ENCODE measurements around the gene SLC26A11. TPM values are rescaled to one million over a fixed set of nuclear protein-coding genes. Genes with fewer than 3 reads are reported as not detected.

The SLC26A11 gene
- total RNA-seq, 2 experiments from 2014 or later, result 4.0 to 5.4 TPM

DNA sequence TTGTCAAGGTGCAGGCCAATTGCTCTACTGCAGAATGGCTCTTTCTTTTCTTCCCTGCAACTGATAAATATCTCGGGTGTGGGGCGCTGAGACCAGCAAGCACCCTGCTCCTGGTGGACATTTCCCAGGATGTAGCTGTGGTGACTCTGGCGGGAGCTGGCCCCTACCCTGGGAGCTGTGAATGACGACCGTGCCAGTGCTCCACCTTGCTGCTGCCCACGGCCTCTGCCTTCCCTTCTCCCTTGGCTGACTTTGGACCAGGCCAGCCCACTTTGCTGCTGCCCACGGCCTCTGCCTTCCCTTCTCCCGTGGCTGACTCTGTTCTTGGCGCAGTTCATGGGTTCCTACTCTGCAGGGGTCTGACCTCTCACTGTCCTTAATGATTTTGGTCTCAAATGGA, 34.3 kb upstream of the SLC26A11 start:
- no peaks in the 10 kb centered on the region for H3K9me3 Mint-ChIP-seq
- no peaks in the 10 kb centered on the region for H3K36me3 Mint-ChIP-seq (ENCODE audit: low read depth)
- no peak for DNase-seq
- H3K4me3 Mint-ChIP-seq, result no peak overlapping the region
- CTCF ChIA-PET, result interaction anchor here (0.6 to 1.2 kb wide), 2 partner anchors 9 to 46 kb away, joined by 3 read pairs; no protein-coding TSS in a partner anchor
- intact Hi-C loops (cut with micrococcal nuclease), result no loop called here
- H3K27ac Mint-ChIP-seq, result no peak overlapping the region
- no peaks in the 10 kb centered on the region for H3K4me1 Mint-ChIP-seq (ENCODE audit: low read depth)
- H3K27me3 Mint-ChIP-seq (ENCODE audit: low read depth), result no peaks in the 10 kb centered on the region

DNA sequence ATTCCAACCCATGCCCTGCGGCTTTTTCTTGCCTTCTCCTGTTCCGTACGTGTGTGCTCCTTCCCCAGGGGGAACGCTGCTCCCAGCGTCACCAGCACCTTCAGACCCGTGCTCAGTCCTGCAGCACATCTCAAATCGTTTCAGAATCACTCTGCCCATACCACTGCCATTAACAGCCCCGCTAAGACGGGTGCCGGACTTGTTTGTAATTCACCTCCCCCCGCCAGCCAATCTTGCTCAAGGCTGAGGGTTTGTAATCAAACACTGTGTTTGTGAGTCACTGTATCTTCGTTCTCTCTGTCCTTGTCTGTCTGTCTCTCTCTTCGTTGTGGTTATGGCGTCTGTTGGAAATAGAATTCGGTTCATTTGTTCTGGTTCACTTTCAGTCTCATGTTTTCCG, 33.1 kb upstream of the SLC26A11 start:
- Mint-ChIP-seq H3K4me3 (no peak overlapping the region), H3K4me1 (ENCODE audit: low read depth) (no peaks in the 10 kb centered on the region), H3K27me3 (ENCODE audit: low read depth) (no peaks in the 10 kb centered on the region), H3K9me3 (no peaks in the 10 kb centered on the region), H3K27ac (no peak overlapping the region), H3K36me3 (ENCODE audit: low read depth) (no peaks in the 10 kb centered on the region)
- no peak for DNase-seq
- CTCF ChIA-PET, result interaction anchor here (1.3 kb wide), 1 partner anchor 65 kb away, joined by 3 read pairs; no protein-coding TSS in a partner anchor
- intact Hi-C loops (cut with micrococcal nuclease), result no loop called here

DNA sequence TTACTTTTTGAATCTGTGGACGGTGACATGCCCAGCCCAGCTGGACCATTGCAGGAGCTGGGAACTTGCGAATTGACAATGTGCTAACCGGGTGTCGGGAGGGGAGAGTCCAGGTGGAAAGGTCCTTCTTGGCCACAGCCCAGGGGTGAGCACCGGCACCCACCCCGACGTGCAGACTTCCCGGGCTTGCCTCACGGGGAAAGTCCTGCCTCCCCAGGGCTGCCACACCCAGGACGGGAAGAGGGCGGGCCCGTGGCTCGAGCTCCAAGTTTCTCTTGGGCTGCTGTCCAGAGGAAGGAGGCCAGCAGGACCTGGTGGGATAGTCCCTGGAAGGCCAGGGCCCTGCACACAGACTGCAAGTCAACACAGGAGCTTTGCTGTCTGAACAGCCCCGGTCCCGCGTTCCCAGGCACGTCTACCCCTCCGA, 32.7 kb upstream of the SLC26A11 start:
- DNase-seq, result no peak
- Mint-ChIP-seq H3K9me3 (no peaks in the 10 kb centered on the region), H3K4me1 (ENCODE audit: low read depth) (no peaks in the 10 kb centered on the region), H3K27me3 (ENCODE audit: low read depth) (no peaks in the 10 kb centered on the region), H3K4me3 (no peak overlapping the region), H3K27ac (no peak overlapping the region), H3K36me3 (ENCODE audit: low read depth) (no peaks in the 10 kb centered on the region)
- CTCF ChIA-PET, result interaction anchor here (1.3 kb wide), 1 partner anchor 64 kb away, joined by 3 read pairs; no protein-coding TSS in a partner anchor
- intact Hi-C loops (cut with micrococcal nuclease), result no loop called here

DNA sequence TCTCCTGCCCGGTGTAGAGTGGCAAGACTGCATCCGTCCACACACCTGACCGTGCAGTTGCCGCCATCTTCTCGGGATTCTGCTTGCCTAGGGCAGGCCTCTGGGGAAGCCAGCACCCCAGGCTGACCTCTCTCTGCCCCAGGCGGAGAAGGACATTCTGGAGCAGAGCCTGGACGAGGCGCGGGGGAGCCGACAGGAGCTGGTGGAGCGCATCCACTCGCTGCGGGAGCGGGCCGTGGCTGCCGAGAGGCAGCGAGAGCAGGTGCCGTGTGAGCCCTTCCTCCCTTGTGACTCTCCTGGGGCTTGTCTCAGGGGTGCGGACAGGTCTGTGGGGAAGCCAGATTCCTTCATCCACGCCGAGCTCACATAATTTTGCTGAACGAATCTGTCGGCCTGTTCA, 30.6 kb upstream of the SLC26A11 start:
- H3K4me3 Mint-ChIP-seq, result no peak overlapping the region
- H3K4me1 Mint-ChIP-seq (ENCODE audit: low read depth), result no peaks in the 10 kb centered on the region
- H3K36me3 Mint-ChIP-seq (ENCODE audit: low read depth), result no peaks in the 10 kb centered on the region
- intact Hi-C loops (cut with micrococcal nuclease), result loop anchor here (5.0 kb wide), 1 partner anchor 107 kb away; no protein-coding TSS in a partner anchor
- no peaks in the 10 kb centered on the region for H3K9me3 Mint-ChIP-seq
- no peaks in the 10 kb centered on the region for H3K27me3 Mint-ChIP-seq (ENCODE audit: low read depth)
- CTCF ChIA-PET, result no interaction called here
- H3K27ac Mint-ChIP-seq, result no peak overlapping the region
- DNase-seq, result no peak

DNA sequence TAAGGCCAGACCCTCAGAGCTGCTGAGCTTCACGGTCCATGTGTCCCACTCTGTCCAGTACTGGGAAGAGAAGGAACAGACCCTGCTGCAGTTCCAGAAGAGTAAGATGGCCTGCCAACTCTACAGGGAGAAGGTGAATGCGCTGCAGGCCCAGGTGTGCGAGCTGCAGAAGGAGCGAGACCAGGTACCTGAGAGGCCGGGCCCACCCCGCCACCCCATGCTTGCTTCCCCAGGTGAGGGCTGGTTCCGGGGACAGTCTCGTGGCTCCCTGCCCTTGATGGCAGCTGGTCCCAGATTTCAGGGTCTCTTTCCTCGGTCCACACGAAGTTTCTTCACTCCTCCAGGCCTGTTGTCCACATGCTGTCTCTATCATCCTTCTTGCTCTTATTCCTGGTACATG, 29.5 kb upstream of the SLC26A11 start:
- CTCF ChIA-PET, result interaction anchor here (0.7 kb wide), 1 partner anchor 9 kb away, joined by 3 read pairs; no protein-coding TSS in a partner anchor

DNA sequence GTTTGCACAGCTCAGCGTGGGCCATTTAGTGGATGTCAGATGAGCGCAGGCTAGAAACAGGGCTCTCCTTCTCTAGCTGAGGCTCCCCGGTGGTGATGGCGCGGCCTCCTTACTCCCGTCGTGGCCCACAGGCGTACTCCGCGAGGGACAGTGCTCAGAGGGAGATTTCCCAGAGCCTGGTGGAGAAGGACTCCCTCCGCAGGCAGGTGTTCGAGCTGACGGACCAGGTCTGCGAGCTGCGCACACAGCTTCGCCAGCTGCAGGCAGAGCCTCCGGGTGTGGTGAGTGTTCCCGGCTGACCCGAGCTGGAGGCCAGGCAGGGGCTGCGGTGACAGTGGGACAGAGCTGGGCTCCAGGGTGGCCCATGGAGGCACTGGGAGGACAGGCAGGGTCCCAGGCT, 29.0 kb upstream of the SLC26A11 start:
- CTCF ChIA-PET, result interaction anchor here (0.7 to 0.9 kb wide), 2 partner anchors 10 to 128 kb away, joined by 3 to 4 read pairs; no protein-coding TSS in a partner anchor
- intact Hi-C loops (cut with micrococcal nuclease), result loop anchor here (5.0 kb wide), 1 partner anchor 109 kb away; no protein-coding TSS in a partner anchor
- Mint-ChIP-seq H3K36me3 (ENCODE audit: low read depth) (no peaks in the 10 kb centered on the region), H3K4me1 (ENCODE audit: low read depth) (no peaks in the 10 kb centered on the region), H3K4me3 (no peak overlapping the region), H3K27ac (no peak overlapping the region), H3K9me3 (no peaks in the 10 kb centered on the region), H3K27me3 (ENCODE audit: low read depth) (no peaks in the 10 kb centered on the region)
- no peak for DNase-seq

More for the DNA sequence above, 29.5 kb upstream of the SLC26A11 start:
- Mint-ChIP-seq H3K4me3 (no peak overlapping the region), H3K27me3 (ENCODE audit: low read depth) (no peaks in the 10 kb centered on the region), H3K36me3 (ENCODE audit: low read depth) (no peaks in the 10 kb centered on the region), H3K4me1 (ENCODE audit: low read depth) (no peaks in the 10 kb centered on the region), H3K27ac (no peak overlapping the region), H3K9me3 (no peaks in the 10 kb centered on the region)
- DNase-seq, result no peak
- intact Hi-C loops (cut with micrococcal nuclease), result loop anchor here (5.0 kb wide), 1 partner anchor 108 kb away; no protein-coding TSS in a partner anchor

DNA sequence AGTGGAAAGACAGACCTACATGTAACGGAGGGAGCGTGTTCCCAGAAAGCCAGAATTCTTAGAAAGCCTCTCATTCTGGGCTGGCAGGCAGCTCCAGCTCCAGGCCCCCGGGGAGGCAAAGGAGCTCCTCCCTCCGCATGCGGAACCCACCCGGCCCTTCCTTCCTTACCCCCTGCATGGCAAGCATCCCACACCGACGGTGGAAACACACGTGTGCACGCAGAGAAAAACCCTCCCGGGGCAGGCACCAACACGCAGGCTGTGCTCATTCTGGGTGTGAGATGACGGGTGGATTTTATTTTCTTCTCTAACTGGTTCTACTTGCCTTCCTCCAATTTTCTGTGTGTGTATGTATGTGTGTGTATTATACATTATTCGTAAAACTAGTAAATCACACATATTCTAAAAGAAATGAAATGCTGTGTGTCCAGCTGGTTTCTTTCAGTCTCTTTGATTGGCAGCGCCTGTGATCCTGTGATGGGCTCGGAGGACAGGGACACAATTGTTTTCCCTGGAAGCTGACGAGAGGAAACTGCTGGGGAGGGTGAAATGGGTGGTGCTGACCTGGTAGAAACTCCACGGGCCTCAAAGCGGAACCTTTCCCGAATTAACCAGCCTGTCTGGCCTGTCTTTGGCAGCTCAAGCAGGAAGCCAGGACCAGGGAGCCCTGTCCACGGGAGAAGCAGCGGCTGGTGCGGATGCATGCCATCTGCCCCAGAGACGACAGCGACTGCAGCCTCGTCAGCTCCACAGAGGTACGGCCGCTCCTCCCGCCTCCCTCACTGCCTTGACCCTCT, 28.2 kb upstream of the SLC26A11 start:
- Mint-ChIP-seq H3K4me3 (no peak overlapping the region), H3K27ac (no peak overlapping the region), H3K4me1 (ENCODE audit: low read depth) (no peaks in the 10 kb centered on the region), H3K27me3 (ENCODE audit: low read depth) (no peaks in the 10 kb centered on the region), H3K36me3 (ENCODE audit: low read depth) (no peaks in the 10 kb centered on the region), H3K9me3 (no peaks in the 10 kb centered on the region)
- CTCF ChIA-PET, result interaction anchor here (0.7 to 0.9 kb wide), 2 partner anchors 127 to 197 kb away, joined by 3 to 4 read pairs; no protein-coding TSS in a partner anchor
- intact Hi-C loops (cut with micrococcal nuclease), result loop anchor here (5.0 kb wide), 1 partner anchor 110 kb away; no protein-coding TSS in a partner anchor
- no peak for DNase-seq

DNA sequence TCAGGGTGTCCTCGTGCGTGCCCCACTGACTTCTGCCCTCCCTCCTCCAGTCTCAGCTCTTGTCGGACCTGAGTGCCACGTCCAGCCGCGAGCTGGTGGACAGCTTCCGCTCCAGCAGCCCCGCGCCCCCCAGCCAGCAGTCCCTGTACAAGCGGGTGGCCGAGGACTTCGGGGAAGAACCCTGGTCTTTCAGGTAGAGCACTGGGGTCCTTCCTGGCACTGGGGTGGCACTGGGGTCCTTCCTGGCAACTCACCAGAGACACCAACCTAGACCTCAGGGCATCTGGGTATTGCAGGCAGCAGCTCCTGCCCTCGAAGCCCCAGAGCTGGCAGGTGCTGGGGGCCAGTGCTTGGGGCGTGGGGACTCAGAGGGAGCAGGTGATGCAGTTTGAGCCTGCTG, 25.1 kb upstream of the SLC26A11 start:
- DNase-seq, result no peak
- Mint-ChIP-seq H3K27ac (no peak overlapping the region), H3K36me3 (ENCODE audit: low read depth) (no peaks in the 10 kb centered on the region), H3K9me3 (no peaks in the 10 kb centered on the region), H3K4me3 (no peak overlapping the region), H3K4me1 (ENCODE audit: low read depth) (no peaks in the 10 kb centered on the region), H3K27me3 (ENCODE audit: low read depth) (no peaks in the 10 kb centered on the region)
- intact Hi-C loops (cut with micrococcal nuclease), result loop anchor here (5.0 kb wide), 1 partner anchor 167 kb away; no protein-coding TSS in a partner anchor
- CTCF ChIA-PET, result interaction anchor here (0.5 to 1.5 kb wide), 15 partner anchors 9 to 190 kb away, joined by 3 to 11 read pairs (median 3); partner anchors contain the start of gene GAA

DNA sequence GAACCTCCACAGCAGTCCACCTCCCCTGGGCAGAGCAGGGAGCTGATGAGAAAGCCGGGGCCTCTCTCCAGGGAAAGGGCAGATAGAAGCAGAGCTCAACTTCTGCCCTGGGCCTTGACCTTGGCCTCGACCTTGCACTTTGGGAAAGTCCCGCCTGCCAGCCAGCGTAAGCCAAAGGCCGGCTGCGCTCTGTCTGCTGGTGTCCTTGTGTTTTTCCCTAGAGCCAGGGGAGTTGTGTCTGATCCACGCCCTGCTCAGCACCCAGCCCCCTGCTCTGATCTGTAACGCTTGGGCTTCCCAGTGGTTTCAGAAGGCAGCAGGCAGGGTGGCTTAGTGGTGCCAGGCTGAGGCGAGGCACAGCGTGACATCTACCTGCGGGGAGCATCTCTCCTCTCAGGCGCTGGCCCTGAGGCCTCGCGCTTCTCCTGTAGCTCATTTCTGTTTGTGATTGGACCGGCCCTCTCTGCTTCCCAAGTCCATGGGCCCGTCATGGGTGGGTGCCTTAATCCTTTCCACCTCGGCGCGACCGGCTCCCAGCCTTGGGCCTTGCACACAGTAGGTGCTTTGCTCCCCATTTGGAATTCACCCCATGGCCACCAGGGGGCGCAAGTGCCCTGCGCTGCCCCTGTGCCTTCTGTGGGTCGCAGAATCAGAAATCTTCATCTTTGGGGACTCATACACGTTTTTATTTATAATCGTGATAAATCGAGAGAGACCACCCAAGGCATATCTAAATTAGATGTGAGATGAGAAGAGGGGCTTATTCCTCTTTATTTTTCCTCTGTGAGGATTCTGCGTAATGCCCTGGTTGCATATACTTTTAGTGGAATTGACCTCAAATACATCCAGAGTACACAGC, 24.3 kb upstream of the SLC26A11 start:
- peak; percentile 57 for DNase-seq
- H3K27me3 Mint-ChIP-seq (ENCODE audit: low read depth), result no peaks in the 10 kb centered on the region
- H3K4me3 Mint-ChIP-seq, result no peak overlapping the region
- H3K9me3 Mint-ChIP-seq, result no peaks in the 10 kb centered on the region
- intact Hi-C loops (cut with micrococcal nuclease), result loop anchor here (1.0 to 5.0 kb wide), 3 partner anchors 57 to 219 kb away; partner anchors contain the start of gene ENDOV
- no peaks in the 10 kb centered on the region for H3K4me1 Mint-ChIP-seq (ENCODE audit: low read depth)
- H3K36me3 Mint-ChIP-seq (ENCODE audit: low read depth), result no peaks in the 10 kb centered on the region
- CTCF ChIA-PET, result interaction anchor here (0.5 to 1.5 kb wide), 26 partner anchors 10 to 189 kb away, joined by 3 to 18 read pairs (median 3); partner anchors contain the start of gene GAA
- no peak overlapping the region for H3K27ac Mint-ChIP-seq

DNA sequence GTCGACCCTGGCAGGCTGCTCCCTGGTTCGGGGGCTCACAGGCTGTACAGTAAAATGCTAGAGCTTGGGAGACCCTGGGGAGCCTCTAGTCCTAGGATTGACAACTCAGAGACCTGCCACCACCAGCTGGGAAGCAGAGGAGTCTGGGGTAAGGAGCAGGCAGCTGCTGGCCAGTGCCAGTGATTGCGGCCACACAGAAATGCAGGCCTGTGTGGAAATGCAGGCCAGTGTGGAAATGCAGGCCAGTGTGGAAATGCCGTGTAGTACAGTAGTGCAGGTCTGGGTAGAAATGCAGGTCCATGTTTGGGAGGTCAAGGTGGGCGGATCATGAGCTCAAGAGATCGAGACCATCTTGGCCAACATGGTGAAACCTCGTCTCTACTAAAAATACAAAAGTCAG, 23.6 kb upstream of the SLC26A11 start:
- CTCF ChIA-PET, result interaction anchor here (0.9 to 1.5 kb wide), 12 partner anchors 8 to 166 kb away, joined by 3 to 18 read pairs (median 3); partner anchors contain the start of gene GAA
- no peaks in the 10 kb centered on the region for H3K4me1 Mint-ChIP-seq (ENCODE audit: low read depth)
- no peaks in the 10 kb centered on the region for H3K36me3 Mint-ChIP-seq (ENCODE audit: low read depth)
- H3K27me3 Mint-ChIP-seq (ENCODE audit: low read depth), result no peaks in the 10 kb centered on the region
- no peak overlapping the region for H3K27ac Mint-ChIP-seq
- DNase-seq, result no peak
- intact Hi-C loops (cut with micrococcal nuclease), result loop anchor here (1.0 to 5.0 kb wide), 3 partner anchors 57 to 218 kb away; partner anchors contain the start of gene ENDOV
- no peaks in the 10 kb centered on the region for H3K9me3 Mint-ChIP-seq
- no peak overlapping the region for H3K4me3 Mint-ChIP-seq

DNA sequence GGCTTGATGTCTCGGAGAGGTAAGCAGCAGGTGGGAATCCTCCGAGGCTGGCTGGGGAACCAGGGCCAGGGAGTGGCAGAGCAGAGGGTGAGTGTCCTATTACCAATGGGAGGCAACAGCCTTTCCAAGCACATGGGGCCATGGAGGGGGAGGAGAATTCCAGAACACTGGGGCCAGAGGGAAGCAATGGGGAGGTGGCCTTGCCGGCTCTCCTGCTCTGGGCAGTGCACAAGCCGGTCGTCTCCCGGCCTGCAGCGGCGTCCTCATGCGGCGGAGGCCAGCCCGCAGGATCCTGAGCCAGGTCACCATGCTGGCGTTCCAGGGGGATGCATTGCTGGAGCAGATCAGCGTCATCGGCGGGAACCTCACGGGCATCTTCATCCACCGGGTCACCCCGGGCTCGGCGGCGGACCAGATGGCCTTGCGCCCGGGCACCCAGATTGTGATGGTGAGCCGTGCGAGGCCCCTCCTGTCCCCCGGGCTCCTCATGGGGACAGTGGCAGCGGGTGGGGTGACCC, 22.0 kb upstream of the SLC26A11 start:
- no peak overlapping the region for H3K4me3 Mint-ChIP-seq
- CTCF ChIA-PET, result no interaction called here
- no peaks in the 10 kb centered on the region for H3K9me3 Mint-ChIP-seq
- intact Hi-C loops (cut with micrococcal nuclease), result loop anchor here (5.0 kb wide), 1 partner anchor 164 kb away; no protein-coding TSS in a partner anchor
- no peaks in the 10 kb centered on the region for H3K36me3 Mint-ChIP-seq (ENCODE audit: low read depth)
- no peaks in the 10 kb centered on the region for H3K27me3 Mint-ChIP-seq (ENCODE audit: low read depth)
- no peak for DNase-seq
- H3K27ac Mint-ChIP-seq, result no peak overlapping the region
- H3K4me1 Mint-ChIP-seq (ENCODE audit: low read depth), result no peaks in the 10 kb centered on the region
